Liver (tissue), 3 donors: ENCODE measurements around the gene CCNA1.

Experiments used
- CTCF ChIP-seq: fragments of 150-350 bp; IDR thresholded peaks from 2 replicates; pipeline ENCODE4 v1.5.1; 2017; ENCODE audit warnings: improper control_type of control experiment, low read depth, low read length; ENCODE audit not compliant: missing input control
- MAX ChIP-seq: IDR thresholded peaks from 2 replicates; pipeline ENCODE4 v1.6.1; 2016; ENCODE audit warnings: antibody characterized with exemption
- NR2F2 ChIP-seq: IDR thresholded peaks from 2 replicates; pipeline ENCODE4 v1.6.1; 2016; ENCODE audit warnings: antibody characterized with exemption
- TAF1 ChIP-seq: conservative IDR thresholded peaks from 2 replicates; pipeline ENCODE4 v1.6.1; 2016; ENCODE audit warnings: antibody characterized with exemption, mild to moderate bottlenecking
- YY1 ChIP-seq: IDR thresholded peaks from 2 replicates; pipeline ENCODE4 v1.6.1; 2016; ENCODE audit warnings: antibody characterized with exemption, mild to moderate bottlenecking
- TF ChIP-seq, protein P1 (sequence below): IDR thresholded peaks from 2 replicates; pipeline ENCODE4 v1.6.1; 2016; ENCODE audit warnings: antibody characterized with exemption, mild to moderate bottlenecking
- donor health status: healthy.
- donor health status: healthy.

GRCh38 chr13:36417331-36417730 is 15.0 kb upstream of the CCNA1 start:
- TF ChIP-seq CTCF: no peak
- TF ChIP-seq TAF1: no peak
- TF ChIP-seq NR2F2: no peak
- no peak for TF ChIP-seq MAX
- TF ChIP-seq YY1: no peak
- TF ChIP-seq, protein P1, sequence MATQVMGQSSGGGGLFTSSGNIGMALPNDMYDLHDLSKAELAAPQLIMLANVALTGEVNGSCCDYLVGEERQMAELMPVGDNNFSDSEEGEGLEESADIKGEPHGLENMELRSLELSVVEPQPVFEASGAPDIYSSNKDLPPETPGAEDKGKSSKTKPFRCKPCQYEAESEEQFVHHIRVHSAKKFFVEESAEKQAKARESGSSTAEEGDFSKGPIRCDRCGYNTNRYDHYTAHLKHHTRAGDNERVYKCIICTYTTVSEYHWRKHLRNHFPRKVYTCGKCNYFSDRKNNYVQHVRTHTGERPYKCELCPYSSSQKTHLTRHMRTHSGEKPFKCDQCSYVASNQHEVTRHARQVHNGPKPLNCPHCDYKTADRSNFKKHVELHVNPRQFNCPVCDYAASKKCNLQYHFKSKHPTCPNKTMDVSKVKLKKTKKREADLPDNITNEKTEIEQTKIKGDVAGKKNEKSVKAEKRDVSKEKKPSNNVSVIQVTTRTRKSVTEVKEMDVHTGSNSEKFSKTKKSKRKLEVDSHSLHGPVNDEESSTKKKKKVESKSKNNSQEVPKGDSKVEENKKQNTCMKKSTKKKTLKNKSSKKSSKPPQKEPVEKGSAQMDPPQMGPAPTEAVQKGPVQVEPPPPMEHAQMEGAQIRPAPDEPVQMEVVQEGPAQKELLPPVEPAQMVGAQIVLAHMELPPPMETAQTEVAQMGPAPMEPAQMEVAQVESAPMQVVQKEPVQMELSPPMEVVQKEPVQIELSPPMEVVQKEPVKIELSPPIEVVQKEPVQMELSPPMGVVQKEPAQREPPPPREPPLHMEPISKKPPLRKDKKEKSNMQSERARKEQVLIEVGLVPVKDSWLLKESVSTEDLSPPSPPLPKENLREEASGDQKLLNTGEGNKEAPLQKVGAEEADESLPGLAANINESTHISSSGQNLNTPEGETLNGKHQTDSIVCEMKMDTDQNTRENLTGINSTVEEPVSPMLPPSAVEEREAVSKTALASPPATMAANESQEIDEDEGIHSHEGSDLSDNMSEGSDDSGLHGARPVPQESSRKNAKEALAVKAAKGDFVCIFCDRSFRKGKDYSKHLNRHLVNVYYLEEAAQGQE: no peak
